Esophagus muscularis mucosa (tissue), 4 donors: Measurements from ENCODE around the gene MON1B.

ENCODE experiments used
- EP300 ChIP-seq: sonication (generic); formaldehyde crosslinking; IDR thresholded peaks from one replicate; pipeline ENCODE4 v1.6.1; 2017; ENCODE audit warnings: antibody characterized with exemption
- POLR2A ChIP-seq: fragments of 450-650 bp; IDR thresholded peaks from one replicate; pipeline ENCODE4 v1.6.1; 2017; ENCODE audit warnings: antibody characterized with exemption, moderate library complexity, mild to moderate bottlenecking, low read depth
- TF ChIP-seq, protein P1 (sequence below), 3 experiments: fragments of 200-600 bp in 2 of 3; fragments of 450-650 bp in 1 of 3; sonication (generic) in 2 of 3; IDR thresholded peaks; one replicate each; pipeline ENCODE4 v1.5.1; 2017 to 2019; ENCODE audit warnings: antibody characterized with exemption in 3 of 3, mild to moderate bottlenecking in 2 of 3, moderate library complexity in 1 of 3

DNA sequence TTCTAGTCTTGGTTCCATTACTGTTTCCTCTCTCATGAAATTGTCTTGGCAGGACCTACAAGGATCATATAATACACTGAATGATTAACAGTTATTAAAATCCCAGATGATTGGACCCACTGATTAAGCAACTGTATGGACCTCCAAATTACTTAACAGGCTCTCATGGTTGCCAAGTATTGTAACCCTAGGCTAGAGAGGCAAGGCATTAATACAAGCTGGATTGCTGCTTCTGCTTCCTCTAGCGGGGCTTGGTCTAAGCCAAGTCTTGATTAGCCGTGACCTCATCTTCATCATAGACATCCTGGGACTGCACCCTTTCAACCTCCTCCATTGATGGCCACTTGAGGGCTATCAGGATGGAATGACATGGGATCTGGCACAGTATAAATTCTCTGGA, 55.2 kb downstream of the MON1B start:
- TF ChIP-seq, protein P1, sequence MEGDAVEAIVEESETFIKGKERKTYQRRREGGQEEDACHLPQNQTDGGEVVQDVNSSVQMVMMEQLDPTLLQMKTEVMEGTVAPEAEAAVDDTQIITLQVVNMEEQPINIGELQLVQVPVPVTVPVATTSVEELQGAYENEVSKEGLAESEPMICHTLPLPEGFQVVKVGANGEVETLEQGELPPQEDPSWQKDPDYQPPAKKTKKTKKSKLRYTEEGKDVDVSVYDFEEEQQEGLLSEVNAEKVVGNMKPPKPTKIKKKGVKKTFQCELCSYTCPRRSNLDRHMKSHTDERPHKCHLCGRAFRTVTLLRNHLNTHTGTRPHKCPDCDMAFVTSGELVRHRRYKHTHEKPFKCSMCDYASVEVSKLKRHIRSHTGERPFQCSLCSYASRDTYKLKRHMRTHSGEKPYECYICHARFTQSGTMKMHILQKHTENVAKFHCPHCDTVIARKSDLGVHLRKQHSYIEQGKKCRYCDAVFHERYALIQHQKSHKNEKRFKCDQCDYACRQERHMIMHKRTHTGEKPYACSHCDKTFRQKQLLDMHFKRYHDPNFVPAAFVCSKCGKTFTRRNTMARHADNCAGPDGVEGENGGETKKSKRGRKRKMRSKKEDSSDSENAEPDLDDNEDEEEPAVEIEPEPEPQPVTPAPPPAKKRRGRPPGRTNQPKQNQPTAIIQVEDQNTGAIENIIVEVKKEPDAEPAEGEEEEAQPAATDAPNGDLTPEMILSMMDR (IDR thresholded peaks at IDR 0.05) = no peak
- TF ChIP-seq EP300 = no peak
- no peak for TF ChIP-seq POLR2A
